K562 (cell line): ENCODE data around the gene LAIR1. TPM values are rescaled to one million over a fixed set of nuclear protein-coding genes. Genes with fewer than 3 reads are reported as not detected.

Experiments used
- ATAC-seq: fragments of 200-7000 bp; cut with Tn5 transposase; 3 replicates; pipeline ENCODE4 v1.9.1; 2020; ENCODE audit warnings: moderate library complexity
- BruUV-seq: library from RNA; stranded (reverse); fragments of 400-500 nt; replicated peaks from 2 replicates; lab custom pipeline; 2021; lab: Mats Ljungman, UMichigan
- CTCF ChIA-PET: fragments of 300-600 bp; formaldehyde crosslinking; extraction: SDS; loops from one replicate; lab custom pipeline; 2021; ENCODE audit warnings: low intra/inter-chr PET ratio; lab: Yijun Ruan, JAX
- POLR2A ChIA-PET: fragments of 300-600, 350-650 bp; sonication (Branson Sonifier 250); formaldehyde crosslinking; extraction: SDS; loops from one replicate; lab custom pipeline; 2021; ENCODE audit warnings: antibody characterized with exemption, inconsistent platforms; lab: Yijun Ruan, JAX
- DNase-seq, 4 experiments: peaks; one replicate each; pipeline versions ENCODE4 v3.0.0 to v3.0.0-alpha.2; 2011 to 2018; ENCODE audit warnings: low spot score in 3 of 4, mixed read lengths in 3 of 4; ENCODE audit errors: extremely low read depth in 1 of 4
- FAIRE-seq: peaks from 2 replicates; lab custom pipeline; 2011; peaks lifted over from hg19 to GRCh38; lab: Jason Lieb, UNC
- H2AFZ ChIP-seq: 2 replicates; pipeline ENCODE4 v1.6.0; 2011; ENCODE audit warnings: low read depth, low read length, control low read depth, inconsistent platforms
- H3K27ac ChIP-seq: fragments of 200-600 bp; 3 replicates; pipeline ENCODE4 v1.8.0; 2011; ENCODE audit warnings: low read depth, mild to moderate bottlenecking, control low read depth, inconsistent platforms, low read length, moderate library complexity, mixed read lengths; ENCODE audit errors: extremely low read depth
- H3K27me3 ChIP-seq, 2 experiments: fragments of 300-600 bp in 1 of 2; 2 replicates in 1 of 2; 3 replicates in 1 of 2; pipeline versions ENCODE4 v1.6.0 to v1.8.0; 2011; ENCODE audit warnings: inconsistent platforms in 2 of 2, low read length in 2 of 2, mild to moderate bottlenecking in 1 of 2, mixed read lengths in 1 of 2, moderate library complexity in 1 of 2; ENCODE audit not compliant: control insufficient read depth in 2 of 2, insufficient read depth in 2 of 2
- H3K36me3 ChIP-seq: fragments of 300-600 bp; 3 replicates; pipeline ENCODE4 v1.8.0; 2011; ENCODE audit warnings: mild to moderate bottlenecking, low read length, inconsistent platforms; ENCODE audit not compliant: control insufficient read depth, insufficient read depth
- H3K4me1 ChIP-seq, 2 experiments: fragments of 200-600 bp in 1 of 2; replicated peaks in 1 of 2; 2 replicates in 1 of 2; 3 replicates in 1 of 2; pipeline versions ENCODE4 v1.5.1 to v1.8.0; 2011; ENCODE audit warnings: inconsistent platforms in 2 of 2, low read length in 2 of 2, mild to moderate bottlenecking in 1 of 2, mixed read lengths in 1 of 2, moderate library complexity in 1 of 2; ENCODE audit not compliant: control insufficient read depth in 2 of 2, insufficient read depth in 2 of 2
- H3K4me2 ChIP-seq: 2 replicates; pipeline ENCODE4 v1.6.1; 2011; ENCODE audit warnings: low read length, control low read depth, inconsistent platforms, mixed read lengths; ENCODE audit not compliant: insufficient read depth
- H3K4me3 ChIP-seq: fragments of 200-600 bp; sonication (generic), shearing (Covaris generic); 2 replicates; pipeline ENCODE4 v1.5.1; 2016; ENCODE audit warnings: control low read depth, inconsistent platforms
- H3K79me2 ChIP-seq: fragments of 200-600 bp; 3 replicates; pipeline ENCODE4 v1.8.0; 2011; ENCODE audit warnings: low read length, inconsistent platforms; ENCODE audit not compliant: control insufficient read depth, insufficient read depth
- H3K9ac ChIP-seq, 2 experiments: 2 replicates each; pipeline versions ENCODE4 v1.6.0 to v1.6.1; 2011; ENCODE audit warnings: low read depth in 2 of 2, low read length in 2 of 2, control low read depth in 1 of 2, inconsistent platforms in 1 of 2, mild to moderate bottlenecking in 1 of 2, mixed read lengths in 1 of 2; ENCODE audit not compliant: insufficient read depth in 1 of 2
- H3K9me1 ChIP-seq: one replicate; pipeline ENCODE4 v1.6.0; 2011; ENCODE audit warnings: inconsistent platforms, mild to moderate bottlenecking, low read length, moderate library complexity; ENCODE audit not compliant: control insufficient read depth, insufficient read depth
- H3K9me3 ChIP-seq: replicated peaks from 2 replicates; pipeline ENCODE4 v1.5.1; 2011; ENCODE audit warnings: low read depth, low read length, inconsistent platforms; ENCODE audit not compliant: control insufficient read depth, insufficient read depth
- H4K20me1 ChIP-seq: replicated peaks from 2 replicates; pipeline ENCODE4 v1.6.1; 2011; ENCODE audit warnings: low read length, inconsistent platforms, mixed read lengths; ENCODE audit not compliant: control insufficient read depth, insufficient read depth
- BRD4 ChIP-seq: fragments of 200-600 bp; sonication (generic); IDR thresholded peaks from 2 replicates; pipeline ENCODE4 v1.6.1; 2017; ENCODE audit warnings: inconsistent platforms
- HNRNPK ChIP-seq: fragments of 200-400 bp; formaldehyde crosslinking; IDR thresholded peaks from one replicate; pipeline ENCODE4 v1.6.1; 2018; ENCODE audit warnings: mild to moderate bottlenecking, low read depth, low read length; ENCODE audit not compliant: poor library complexity, severe bottlenecking
- HNRNPL ChIP-seq: fragments of 200-400 bp; formaldehyde crosslinking; IDR thresholded peaks from 2 replicates; pipeline ENCODE4 v1.6.1; 2017; ENCODE audit warnings: low read depth, mild to moderate bottlenecking, low read length
- POLR3G ChIP-seq: IDR thresholded peaks from 2 replicates; pipeline ENCODE4 v1.6.1; 2011; ENCODE audit not compliant: insufficient read length, insufficient replicate concordance; ENCODE audit errors: extremely low read depth
- SMARCC2 ChIP-seq: fragments of 450-650 bp; IDR thresholded peaks from 2 replicates; pipeline ENCODE4 v1.6.1; 2017; ENCODE audit warnings: antibody characterized with exemption, moderate library complexity, mild to moderate bottlenecking, low read depth
- ZNF124 ChIP-seq: sonication (generic); formaldehyde crosslinking; IDR thresholded peaks from 2 replicates; pipeline ENCODE4 v1.8.1; 2022; ENCODE audit warnings: missing genetic modification reagents
- ZNF165 ChIP-seq: fragments of 250-450 bp; sonication (Bioruptor Pico); IDR thresholded peaks from 2 replicates; pipeline ENCODE4 v1.4.0; 2020; ENCODE audit warnings: borderline replicate concordance
- WGBS: fragments of 100-300 bp; shearing (Covaris generic); methylation state at CpG from one replicate; pipeline ENCODE4 v1.1.6; 2016; ENCODE audit warnings: low coverage, mixed read lengths; ENCODE audit not compliant: insufficient coverage; ENCODE audit errors: missing lambda C conversion rate; 5-methylcytosine and 5-hydroxymethylcytosine counted together
- in situ Hi-C: fragments of 300-500 bp; cut with MboI; formaldehyde crosslinking; loops from 4 replicates; pipeline ENCODE4 v1.15.0; 2018; ENCODE audit warnings: inconsistent platforms, mixed read lengths
- intact Hi-C: fragments of 100-400 bp; cut with micrococcal nuclease; formaldehyde crosslinking; loops from 2 replicates; pipeline ENCODE4 v1.14.2; 2022
- polyA plus RNA-seq, 8 experiments: library from polyadenylated mRNA; depleted of rRNA in 4 of 8; stranded (reverse) in 5 of 8; unstranded in 3 of 8; fragments of >200 nt; fragmentation: Nextera tagmentation in 2 of 8; fragmentation: Illumina TruSeq in 1 of 8; extraction: Ambion mirVana in 2 of 8; extraction: Trizol in 1 of 8; gene quantifications; 2 replicates each; pipeline versions ENCODE4 v1.2.1 to v1.2.3, GENCODE V29; 2011 to 2014; ENCODE audit warnings: inconsistent platforms in 1 of 8, missing spikeins in 1 of 8
- total RNA-seq, 7 experiments: library from RNA; depleted of rRNA in 6 of 7; stranded (reverse); fragments of >200 nt in 6 of 7; fragmentation: Illumina TruSeq in 2 of 7; extraction: Trizol in 2 of 7; gene quantifications; 2 replicates each; pipeline versions ENCODE4 v1.2.1 to v1.2.3, GENCODE V29; 2011 to 2021; ENCODE audit warnings: low replicate concordance in 1 of 7
- TF ChIP-seq, protein P1 (sequence below): fragments of 450-650 bp; IDR thresholded peaks from 2 replicates; pipeline ENCODE4 v1.7.0; 2016; ENCODE audit warnings: borderline replicate concordance
- TF ChIP-seq, protein P2 (sequence below): sonication (generic); formaldehyde crosslinking; IDR thresholded peaks from 2 replicates; pipeline ENCODE4 v1.4.0; 2020; ENCODE audit warnings: mild to moderate bottlenecking, missing genetic modification reagents
- TF ChIP-seq, protein P3 (sequence below), 3 experiments: fragments of 200-800 bp in 1 of 3; sonication (Bioruptor generic) in 1 of 3; sonication (generic) in 1 of 3; formaldehyde crosslinking in 1 of 3; IDR thresholded peaks; 2 replicates each; pipeline versions ENCODE4 v1.6.1 to v1.8.0; 2016 to 2022; ENCODE audit warnings: mild to moderate bottlenecking in 2 of 3, missing compliant biosample characterization in 2 of 3, missing genetic modification characterization in 2 of 3, missing genetic modification reagents in 1 of 3
- TF ChIP-seq, protein P4 (sequence below): sonication (generic); formaldehyde crosslinking; IDR thresholded peaks from 2 replicates; pipeline ENCODE4 v1.5.0; 2020; ENCODE audit warnings: missing genetic modification reagents
- TF ChIP-seq, protein P5 (sequence below): sonication (generic); formaldehyde crosslinking; IDR thresholded peaks from 2 replicates; pipeline ENCODE4 v1.9.0; 2022; ENCODE audit warnings: mild to moderate bottlenecking, missing genetic modification reagents

Gene LAIR1
- total and polyA plus RNA-seq, 9 of the 15 experiments (the other 6 are each of a cell fraction or from before 2014, with no cell fraction given), result 0.12 to 0.54 (median 0.24) TPM; not detected in 6

DNA sequence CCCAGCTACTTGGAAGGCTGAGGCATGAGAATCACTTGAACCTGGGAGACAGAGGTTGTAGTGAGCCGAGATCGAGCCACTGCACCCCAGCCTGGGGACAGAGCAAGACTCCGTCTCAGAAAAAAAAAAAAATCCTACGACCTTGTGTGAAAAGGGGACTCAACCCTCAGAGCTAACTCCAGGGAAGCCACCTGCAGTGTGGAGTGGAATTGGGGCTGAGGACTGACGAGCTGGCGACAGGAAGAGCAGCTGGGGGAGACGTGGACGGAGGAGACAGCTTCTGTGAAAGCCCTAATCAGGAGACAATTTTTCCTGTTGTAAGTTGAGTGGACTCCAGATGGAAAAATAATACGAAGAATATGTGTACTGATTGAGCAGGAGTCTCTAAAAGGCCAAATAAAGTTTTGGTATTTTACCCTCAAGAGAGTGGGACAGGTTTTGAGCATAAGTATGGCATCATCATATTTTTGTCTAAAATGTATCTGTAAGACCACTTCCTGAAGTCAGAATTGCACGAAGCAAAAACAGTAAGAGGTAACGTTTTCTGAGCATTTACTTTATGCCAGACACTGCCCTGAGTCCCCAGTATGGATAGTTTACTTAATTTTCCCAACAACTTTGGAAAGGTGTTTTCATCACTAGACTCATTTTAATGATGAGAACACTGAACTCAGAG lies 12.0 kb upstream of the LAIR1 start:
- BruUV-seq, result no TSS peak
- POLR2A ChIA-PET, result interaction anchor here (1.1 kb wide), 1 partner anchor 41 kb away, joined by 3 read pairs; no protein-coding TSS in a partner anchor
- 4% methylated on average over 11 of the region's 11 CpGs for WGBS
- TF ChIP-seq HNRNPL (no peak), POLR3G (no peak), BRD4 (no peak), ZNF124 (CRISPR knock-in tag) (no peak), ZNF165 (CRISPR knock-in tag) (no peak), HNRNPK (no peak), SMARCC2 (no peak)
- TF ChIP-seq, protein P1, sequence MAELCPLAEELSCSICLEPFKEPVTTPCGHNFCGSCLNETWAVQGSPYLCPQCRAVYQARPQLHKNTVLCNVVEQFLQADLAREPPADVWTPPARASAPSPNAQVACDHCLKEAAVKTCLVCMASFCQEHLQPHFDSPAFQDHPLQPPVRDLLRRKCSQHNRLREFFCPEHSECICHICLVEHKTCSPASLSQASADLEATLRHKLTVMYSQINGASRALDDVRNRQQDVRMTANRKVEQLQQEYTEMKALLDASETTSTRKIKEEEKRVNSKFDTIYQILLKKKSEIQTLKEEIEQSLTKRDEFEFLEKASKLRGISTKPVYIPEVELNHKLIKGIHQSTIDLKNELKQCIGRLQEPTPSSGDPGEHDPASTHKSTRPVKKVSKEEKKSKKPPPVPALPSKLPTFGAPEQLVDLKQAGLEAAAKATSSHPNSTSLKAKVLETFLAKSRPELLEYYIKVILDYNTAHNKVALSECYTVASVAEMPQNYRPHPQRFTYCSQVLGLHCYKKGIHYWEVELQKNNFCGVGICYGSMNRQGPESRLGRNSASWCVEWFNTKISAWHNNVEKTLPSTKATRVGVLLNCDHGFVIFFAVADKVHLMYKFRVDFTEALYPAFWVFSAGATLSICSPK, result no peak
- TF ChIP-seq, protein P2, sequence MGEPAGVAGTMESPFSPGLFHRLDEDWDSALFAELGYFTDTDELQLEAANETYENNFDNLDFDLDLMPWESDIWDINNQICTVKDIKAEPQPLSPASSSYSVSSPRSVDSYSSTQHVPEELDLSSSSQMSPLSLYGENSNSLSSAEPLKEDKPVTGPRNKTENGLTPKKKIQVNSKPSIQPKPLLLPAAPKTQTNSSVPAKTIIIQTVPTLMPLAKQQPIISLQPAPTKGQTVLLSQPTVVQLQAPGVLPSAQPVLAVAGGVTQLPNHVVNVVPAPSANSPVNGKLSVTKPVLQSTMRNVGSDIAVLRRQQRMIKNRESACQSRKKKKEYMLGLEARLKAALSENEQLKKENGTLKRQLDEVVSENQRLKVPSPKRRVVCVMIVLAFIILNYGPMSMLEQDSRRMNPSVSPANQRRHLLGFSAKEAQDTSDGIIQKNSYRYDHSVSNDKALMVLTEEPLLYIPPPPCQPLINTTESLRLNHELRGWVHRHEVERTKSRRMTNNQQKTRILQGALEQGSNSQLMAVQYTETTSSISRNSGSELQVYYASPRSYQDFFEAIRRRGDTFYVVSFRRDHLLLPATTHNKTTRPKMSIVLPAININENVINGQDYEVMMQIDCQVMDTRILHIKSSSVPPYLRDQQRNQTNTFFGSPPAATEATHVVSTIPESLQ (CRISPR knock-in tag), result no peak
- TF ChIP-seq, protein P3, sequence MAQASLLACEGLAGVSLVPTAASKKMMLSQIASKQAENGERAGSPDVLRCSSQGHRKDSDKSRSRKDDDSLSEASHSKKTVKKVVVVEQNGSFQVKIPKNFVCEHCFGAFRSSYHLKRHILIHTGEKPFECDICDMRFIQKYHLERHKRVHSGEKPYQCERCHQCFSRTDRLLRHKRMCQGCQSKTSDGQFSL (CRISPR knock-in tag; IDR thresholded peaks at IDR 0.05), result no peak
- TF ChIP-seq, protein P3 (tag; IDR thresholded peaks at IDR 0.05), result no peak
- TF ChIP-seq, protein P4, sequence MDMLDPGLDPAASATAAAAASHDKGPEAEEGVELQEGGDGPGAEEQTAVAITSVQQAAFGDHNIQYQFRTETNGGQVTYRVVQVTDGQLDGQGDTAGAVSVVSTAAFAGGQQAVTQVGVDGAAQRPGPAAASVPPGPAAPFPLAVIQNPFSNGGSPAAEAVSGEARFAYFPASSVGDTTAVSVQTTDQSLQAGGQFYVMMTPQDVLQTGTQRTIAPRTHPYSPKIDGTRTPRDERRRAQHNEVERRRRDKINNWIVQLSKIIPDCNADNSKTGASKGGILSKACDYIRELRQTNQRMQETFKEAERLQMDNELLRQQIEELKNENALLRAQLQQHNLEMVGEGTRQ, result no peak
- TF ChIP-seq, protein P5, sequence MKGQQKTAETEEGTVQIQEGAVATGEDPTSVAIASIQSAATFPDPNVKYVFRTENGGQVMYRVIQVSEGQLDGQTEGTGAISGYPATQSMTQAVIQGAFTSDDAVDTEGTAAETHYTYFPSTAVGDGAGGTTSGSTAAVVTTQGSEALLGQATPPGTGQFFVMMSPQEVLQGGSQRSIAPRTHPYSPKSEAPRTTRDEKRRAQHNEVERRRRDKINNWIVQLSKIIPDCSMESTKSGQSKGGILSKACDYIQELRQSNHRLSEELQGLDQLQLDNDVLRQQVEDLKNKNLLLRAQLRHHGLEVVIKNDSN (CRISPR knock-in tag), result no peak

More for the DNA sequence above, 12.0 kb upstream of the LAIR1 start:
- Histone ChIP-seq H3K9me3 (no peaks in the 10 kb centered on the region), H3K27me3 (peaks cover 7 to 35% of the 10 kb centered on the region in 2 experiments; a peak in 3 of 5 replicates), H3K9me1 (no peaks in the 10 kb centered on the region), H3K27ac (no peak overlapping the region), H2AFZ (no peak overlapping the region), H3K79me2 (no peaks in the 10 kb centered on the region), H3K4me2 (no peak overlapping the region), H4K20me1 (no peaks in the 10 kb centered on the region), H3K9ac (no peak overlapping the region), H3K4me3 (no peak overlapping the region), H3K36me3 (no peaks in the 10 kb centered on the region), H3K4me1 (no peaks in the 10 kb centered on the region; a peak in 1 of 5 replicates)
- FAIRE-seq (no peak), DNase-seq (no peak), ATAC-seq (no peak)
- in situ Hi-C loops (no loop called here), intact Hi-C loops (no loop called here)
- CTCF ChIA-PET, result no interaction called here
